Panc1 (cell line): ENCODE measurements around the gene CLIP4. TPM values are rescaled to one million over a fixed set of nuclear protein-coding genes. Genes with fewer than 3 reads are reported as not detected.

ENCODE experiments used
- ATAC-seq: fragments of 200-7000 bp; cut with Tn5 transposase; 2 replicates; pipeline ENCODE4 v1.9.1; 2020; ENCODE audit warnings: mild to moderate bottlenecking, moderate library complexity
- BruUV-seq: library from RNA; stranded (reverse); fragments of 400-500 nt; replicated peaks from 2 replicates; lab custom pipeline; 2021; lab: Mats Ljungman, UMichigan
- CTCF ChIA-PET: fragments of 300-600 bp; sonication (Branson Sonifier 250); formaldehyde crosslinking; loops from one replicate; lab custom pipeline; 2022; ENCODE audit warnings: antibody characterized with exemption; lab: Charles Lee
- POLR2A ChIA-PET: fragments of 300-600 bp; sonication (Branson Sonifier 250); formaldehyde crosslinking; loops from one replicate; lab custom pipeline; 2022; ENCODE audit warnings: antibody characterized with exemption; lab: Charles Lee
- DNase-seq: peaks from one replicate; pipeline ENCODE4 v3.0.0-alpha.2; 2010; ENCODE audit warnings: low read depth, low spot score
- H3K27ac ChIP-seq: 2 replicates; pipeline ENCODE4 v1.5.1; 2011; ENCODE audit warnings: mild to moderate bottlenecking, low read length, inconsistent platforms
- H3K27me3 ChIP-seq: fragments of 200-500 bp; sonication (Bioruptor generic); 2 replicates; pipeline ENCODE4 v1.6.0; 2014; ENCODE audit warnings: low read length, inconsistent platforms; ENCODE audit not compliant: control insufficient read depth, insufficient read depth
- H3K36me3 ChIP-seq: fragments of 200-500 bp; sonication (Bioruptor generic); 2 replicates; pipeline ENCODE4 v1.5.1; 2014; ENCODE audit warnings: inconsistent platforms, mild to moderate bottlenecking, low read length, moderate library complexity; ENCODE audit not compliant: control insufficient read depth, insufficient read depth
- H3K4me1 ChIP-seq: 2 replicates; pipeline ENCODE4 v1.5.1; 2011; ENCODE audit warnings: inconsistent platforms, mild to moderate bottlenecking, low read length, moderate library complexity; ENCODE audit not compliant: control insufficient read depth, insufficient read depth
- H3K4me3 ChIP-seq, 2 experiments: 2 replicates each; pipeline ENCODE4 v1.5.1; 2011 to 2012; ENCODE audit warnings: low read depth in 2 of 2, low read length in 2 of 2, mild to moderate bottlenecking in 2 of 2, inconsistent platforms in 1 of 2, moderate library complexity in 1 of 2
- H3K9me3 ChIP-seq: fragments of 200-500 bp; sonication (Bioruptor generic); 2 replicates; pipeline ENCODE4 v1.5.1; 2014; ENCODE audit warnings: low read depth, mild to moderate bottlenecking, inconsistent platforms, low read length, moderate library complexity; ENCODE audit not compliant: control insufficient read depth, insufficient read depth
- POLR2AphosphoS5 ChIP-seq: IDR thresholded peaks from 2 replicates; pipeline ENCODE4 v1.6.1; 2012; ENCODE audit warnings: mild to moderate bottlenecking, low read depth, low read length, moderate library complexity
- SIN3A ChIP-seq: IDR thresholded peaks from 2 replicates; pipeline ENCODE4 v1.6.1; 2012; ENCODE audit warnings: low read depth, mild to moderate bottlenecking, low read length, moderate library complexity, borderline replicate concordance; ENCODE audit not compliant: insufficient read depth
- TCF7L2 ChIP-seq: IDR thresholded peaks from 2 replicates; pipeline ENCODE4 v1.6.1; 2011; ENCODE audit warnings: mild to moderate bottlenecking, low read depth, low read length, inconsistent platforms
- in situ Hi-C: cut with HindIII; loops from 2 replicates; pipeline ENCODE4 v1.10.0; 2016; ENCODE audit warnings: low sequenced_read_pairs, low pct_unique_long_range_greater_than_20kb
- intact Hi-C: fragments of 100-400 bp; cut with micrococcal nuclease; formaldehyde crosslinking; loops from one replicate; pipeline ENCODE4 v1.10.0; 2022; ENCODE audit not compliant: unreplicated experiment
- total RNA-seq: library from RNA; stranded (reverse); gene quantifications from one replicate; pipeline ENCODE4 v1.2.1, GENCODE V29; 2021; ENCODE audit not compliant: unreplicated experiment
- TF ChIP-seq, protein P1 (sequence below), 2 experiments: IDR thresholded peaks; 2 replicates each; pipeline ENCODE4 v1.6.1; 2011 to 2012; ENCODE audit warnings: low read depth in 2 of 2, control low read depth in 1 of 2, low read length in 1 of 2, mild to moderate bottlenecking in 1 of 2, moderate library complexity in 1 of 2; ENCODE audit not compliant: insufficient read depth in 1 of 2
- TF ChIP-seq, protein P2 (sequence below): fragments of 450-650 bp; IDR thresholded peaks from 2 replicates; pipeline ENCODE4 v1.5.1; 2017; ENCODE audit warnings: mild to moderate bottlenecking

The CLIP4 gene
- total RNA-seq, 1 experiment from 2014 or later, result 43.0 TPM

DNA sequence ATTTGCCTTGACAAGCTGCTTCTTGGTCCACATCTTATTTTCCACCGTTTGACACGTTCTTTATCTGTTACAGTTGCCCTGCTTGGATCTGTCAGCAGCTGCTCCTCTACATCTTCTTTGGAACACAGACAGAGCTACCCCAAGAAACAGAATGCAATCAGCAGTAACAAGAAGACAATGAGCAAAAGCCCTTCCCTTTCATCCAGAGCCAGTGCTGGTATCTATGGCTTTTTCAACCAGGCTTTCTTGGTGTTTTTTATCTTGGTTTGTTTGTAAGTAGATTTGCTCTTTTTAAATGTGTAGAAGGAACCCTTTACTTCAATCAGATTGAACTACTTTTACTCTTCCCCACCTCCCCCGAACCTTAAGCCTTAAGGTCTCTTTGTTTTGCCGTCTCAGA is 41.9 kb downstream of the CLIP4 start:
- no peak for TF ChIP-seq POLR2AphosphoS5
- TF ChIP-seq TCF7L2, result no peak
- no peak for TF ChIP-seq SIN3A
- TF ChIP-seq, protein P1, sequence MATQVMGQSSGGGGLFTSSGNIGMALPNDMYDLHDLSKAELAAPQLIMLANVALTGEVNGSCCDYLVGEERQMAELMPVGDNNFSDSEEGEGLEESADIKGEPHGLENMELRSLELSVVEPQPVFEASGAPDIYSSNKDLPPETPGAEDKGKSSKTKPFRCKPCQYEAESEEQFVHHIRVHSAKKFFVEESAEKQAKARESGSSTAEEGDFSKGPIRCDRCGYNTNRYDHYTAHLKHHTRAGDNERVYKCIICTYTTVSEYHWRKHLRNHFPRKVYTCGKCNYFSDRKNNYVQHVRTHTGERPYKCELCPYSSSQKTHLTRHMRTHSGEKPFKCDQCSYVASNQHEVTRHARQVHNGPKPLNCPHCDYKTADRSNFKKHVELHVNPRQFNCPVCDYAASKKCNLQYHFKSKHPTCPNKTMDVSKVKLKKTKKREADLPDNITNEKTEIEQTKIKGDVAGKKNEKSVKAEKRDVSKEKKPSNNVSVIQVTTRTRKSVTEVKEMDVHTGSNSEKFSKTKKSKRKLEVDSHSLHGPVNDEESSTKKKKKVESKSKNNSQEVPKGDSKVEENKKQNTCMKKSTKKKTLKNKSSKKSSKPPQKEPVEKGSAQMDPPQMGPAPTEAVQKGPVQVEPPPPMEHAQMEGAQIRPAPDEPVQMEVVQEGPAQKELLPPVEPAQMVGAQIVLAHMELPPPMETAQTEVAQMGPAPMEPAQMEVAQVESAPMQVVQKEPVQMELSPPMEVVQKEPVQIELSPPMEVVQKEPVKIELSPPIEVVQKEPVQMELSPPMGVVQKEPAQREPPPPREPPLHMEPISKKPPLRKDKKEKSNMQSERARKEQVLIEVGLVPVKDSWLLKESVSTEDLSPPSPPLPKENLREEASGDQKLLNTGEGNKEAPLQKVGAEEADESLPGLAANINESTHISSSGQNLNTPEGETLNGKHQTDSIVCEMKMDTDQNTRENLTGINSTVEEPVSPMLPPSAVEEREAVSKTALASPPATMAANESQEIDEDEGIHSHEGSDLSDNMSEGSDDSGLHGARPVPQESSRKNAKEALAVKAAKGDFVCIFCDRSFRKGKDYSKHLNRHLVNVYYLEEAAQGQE (IDR thresholded peaks at IDR 0.05; ENCODE audit: insufficient read depth in 1 of 2, low read depth in 2 of 2, low read length in 1 of 2), result no peak
- TF ChIP-seq, protein P2, sequence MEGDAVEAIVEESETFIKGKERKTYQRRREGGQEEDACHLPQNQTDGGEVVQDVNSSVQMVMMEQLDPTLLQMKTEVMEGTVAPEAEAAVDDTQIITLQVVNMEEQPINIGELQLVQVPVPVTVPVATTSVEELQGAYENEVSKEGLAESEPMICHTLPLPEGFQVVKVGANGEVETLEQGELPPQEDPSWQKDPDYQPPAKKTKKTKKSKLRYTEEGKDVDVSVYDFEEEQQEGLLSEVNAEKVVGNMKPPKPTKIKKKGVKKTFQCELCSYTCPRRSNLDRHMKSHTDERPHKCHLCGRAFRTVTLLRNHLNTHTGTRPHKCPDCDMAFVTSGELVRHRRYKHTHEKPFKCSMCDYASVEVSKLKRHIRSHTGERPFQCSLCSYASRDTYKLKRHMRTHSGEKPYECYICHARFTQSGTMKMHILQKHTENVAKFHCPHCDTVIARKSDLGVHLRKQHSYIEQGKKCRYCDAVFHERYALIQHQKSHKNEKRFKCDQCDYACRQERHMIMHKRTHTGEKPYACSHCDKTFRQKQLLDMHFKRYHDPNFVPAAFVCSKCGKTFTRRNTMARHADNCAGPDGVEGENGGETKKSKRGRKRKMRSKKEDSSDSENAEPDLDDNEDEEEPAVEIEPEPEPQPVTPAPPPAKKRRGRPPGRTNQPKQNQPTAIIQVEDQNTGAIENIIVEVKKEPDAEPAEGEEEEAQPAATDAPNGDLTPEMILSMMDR, result no peak
- H3K36me3 ChIP-seq, result peaks cover 44% of the 10 kb centered on the region
- no peaks in the 10 kb centered on the region for H3K4me1 ChIP-seq
- no TSS peak for BruUV-seq
- ChIA-PET POLR2A (no interaction called here), CTCF (no interaction called here)
- DNase-seq, result no peak
- H3K27me3 ChIP-seq, result no peaks in the 10 kb centered on the region
- H3K4me3 ChIP-seq, result no peak overlapping the region
- intact Hi-C loops, result no loop called here
- in situ Hi-C loops, result no loop called here
- H3K27ac ChIP-seq, result no peak overlapping the region
- no peak for ATAC-seq
- no peaks in the 10 kb centered on the region for H3K9me3 ChIP-seq

GRCh38 chr2:29159125-29159524 is 43.9 kb downstream of the CLIP4 start:
- POLR2A ChIA-PET, result no interaction called here
- CTCF ChIA-PET, result no interaction called here
- in situ Hi-C loops, result no loop called here

More at GRCh38 chr2:29159125-29159524, 43.9 kb downstream of the CLIP4 start:
- H3K27me3 ChIP-seq, result no peaks in the 10 kb centered on the region
- no peak overlapping the region for H3K4me3 ChIP-seq
- no TSS peak for BruUV-seq
- TF ChIP-seq, protein P1 (IDR thresholded peaks at IDR 0.05; ENCODE audit: insufficient read depth in 1 of 2, low read depth in 2 of 2, low read length in 1 of 2), result no peak
- TF ChIP-seq TCF7L2, result no peak
- no peak for TF ChIP-seq SIN3A
- TF ChIP-seq, protein P2, result no peak
- no peak for TF ChIP-seq POLR2AphosphoS5
- no peak overlapping the region for H3K27ac ChIP-seq
- no peaks in the 10 kb centered on the region for H3K4me1 ChIP-seq
- no peaks in the 10 kb centered on the region for H3K9me3 ChIP-seq
- peaks cover 46% of the 10 kb centered on the region for H3K36me3 ChIP-seq
- intact Hi-C loops, result no loop called here
- no peak for DNase-seq
- no peak for ATAC-seq
